NCI-H2227 (cell line): ENCODE measurements around the gene RICTOR.

ENCODE experiments used
- DNase-seq: peaks from one replicate; lab custom pipeline; 2025; ENCODE audit not compliant: unreplicated experiment; lab: John Stamatoyannopoulos, UW

RICTOR gene, protein sequence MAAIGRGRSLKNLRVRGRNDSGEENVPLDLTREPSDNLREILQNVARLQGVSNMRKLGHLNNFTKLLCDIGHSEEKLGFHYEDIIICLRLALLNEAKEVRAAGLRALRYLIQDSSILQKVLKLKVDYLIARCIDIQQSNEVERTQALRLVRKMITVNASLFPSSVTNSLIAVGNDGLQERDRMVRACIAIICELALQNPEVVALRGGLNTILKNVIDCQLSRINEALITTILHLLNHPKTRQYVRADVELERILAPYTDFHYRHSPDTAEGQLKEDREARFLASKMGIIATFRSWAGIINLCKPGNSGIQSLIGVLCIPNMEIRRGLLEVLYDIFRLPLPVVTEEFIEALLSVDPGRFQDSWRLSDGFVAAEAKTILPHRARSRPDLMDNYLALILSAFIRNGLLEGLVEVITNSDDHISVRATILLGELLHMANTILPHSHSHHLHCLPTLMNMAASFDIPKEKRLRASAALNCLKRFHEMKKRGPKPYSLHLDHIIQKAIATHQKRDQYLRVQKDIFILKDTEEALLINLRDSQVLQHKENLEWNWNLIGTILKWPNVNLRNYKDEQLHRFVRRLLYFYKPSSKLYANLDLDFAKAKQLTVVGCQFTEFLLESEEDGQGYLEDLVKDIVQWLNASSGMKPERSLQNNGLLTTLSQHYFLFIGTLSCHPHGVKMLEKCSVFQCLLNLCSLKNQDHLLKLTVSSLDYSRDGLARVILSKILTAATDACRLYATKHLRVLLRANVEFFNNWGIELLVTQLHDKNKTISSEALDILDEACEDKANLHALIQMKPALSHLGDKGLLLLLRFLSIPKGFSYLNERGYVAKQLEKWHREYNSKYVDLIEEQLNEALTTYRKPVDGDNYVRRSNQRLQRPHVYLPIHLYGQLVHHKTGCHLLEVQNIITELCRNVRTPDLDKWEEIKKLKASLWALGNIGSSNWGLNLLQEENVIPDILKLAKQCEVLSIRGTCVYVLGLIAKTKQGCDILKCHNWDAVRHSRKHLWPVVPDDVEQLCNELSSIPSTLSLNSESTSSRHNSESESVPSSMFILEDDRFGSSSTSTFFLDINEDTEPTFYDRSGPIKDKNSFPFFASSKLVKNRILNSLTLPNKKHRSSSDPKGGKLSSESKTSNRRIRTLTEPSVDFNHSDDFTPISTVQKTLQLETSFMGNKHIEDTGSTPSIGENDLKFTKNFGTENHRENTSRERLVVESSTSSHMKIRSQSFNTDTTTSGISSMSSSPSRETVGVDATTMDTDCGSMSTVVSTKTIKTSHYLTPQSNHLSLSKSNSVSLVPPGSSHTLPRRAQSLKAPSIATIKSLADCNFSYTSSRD (N-terminal part only)

DNA sequence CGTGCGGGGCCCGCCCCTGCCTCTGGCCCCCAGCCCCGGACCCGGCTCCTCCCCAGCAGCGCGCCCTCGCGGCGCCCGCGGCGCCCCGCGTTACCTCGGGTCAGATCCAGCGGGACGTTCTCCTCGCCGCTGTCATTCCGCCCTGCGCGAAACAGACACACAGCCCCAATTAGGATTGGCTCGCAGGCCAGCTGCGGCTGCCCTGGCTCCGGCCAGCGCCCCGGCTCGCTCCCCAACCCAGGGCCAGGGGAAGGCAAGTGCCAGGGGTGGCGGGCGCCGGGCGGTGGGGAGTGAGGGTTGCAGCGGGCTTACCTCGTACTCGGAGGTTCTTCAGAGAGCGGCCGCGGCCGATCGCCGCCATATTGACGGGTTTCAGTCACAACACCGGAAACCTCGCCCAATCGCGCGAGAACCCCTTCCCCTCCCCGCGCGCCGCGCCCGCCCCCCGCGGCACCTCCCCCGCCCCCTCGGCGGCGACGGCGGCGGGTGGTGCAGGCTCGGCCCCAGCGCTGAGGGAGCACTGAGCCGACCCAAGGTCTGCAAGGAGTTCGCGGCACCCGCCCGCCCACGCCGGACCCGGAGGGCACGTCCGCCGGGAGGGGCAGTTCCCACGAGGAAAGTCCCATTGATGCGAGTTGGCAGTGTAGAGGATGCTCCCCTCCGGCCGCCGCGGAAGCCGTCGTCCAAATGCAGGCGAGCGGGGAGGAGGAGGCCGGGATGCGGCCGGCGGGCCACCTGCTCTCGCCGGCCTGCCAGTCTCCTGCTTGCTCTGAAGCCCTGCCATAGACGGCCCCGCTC, at the start of gene RICTOR:
TSS of gene RICTOR (minus strand) at position 383 of the 798 bp plus-strand sequence. CDS start at position 361, 22 bp downstream.
- DNase-seq = peak; percentile 94

DNA sequence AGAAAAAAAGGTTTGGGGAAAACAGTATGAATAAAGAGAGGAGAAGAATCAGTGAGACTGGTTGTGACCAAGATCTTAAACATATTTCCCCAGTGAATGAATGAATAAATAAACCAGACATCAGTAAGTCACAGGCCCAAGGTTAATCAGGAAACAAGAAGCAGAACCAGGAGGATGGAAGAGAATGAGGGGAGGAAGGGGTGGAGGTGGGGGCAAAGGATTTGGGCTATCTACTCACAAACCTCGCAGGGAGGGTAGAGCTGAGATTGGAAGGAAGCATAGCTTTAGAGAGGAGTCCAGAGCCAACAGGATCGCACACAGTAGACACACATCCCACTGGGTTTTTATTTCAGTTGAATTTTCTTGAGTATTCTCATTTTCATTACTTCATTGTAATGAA, 47.7 kb upstream of the RICTOR start:
- DNase-seq = no peak

DNA sequence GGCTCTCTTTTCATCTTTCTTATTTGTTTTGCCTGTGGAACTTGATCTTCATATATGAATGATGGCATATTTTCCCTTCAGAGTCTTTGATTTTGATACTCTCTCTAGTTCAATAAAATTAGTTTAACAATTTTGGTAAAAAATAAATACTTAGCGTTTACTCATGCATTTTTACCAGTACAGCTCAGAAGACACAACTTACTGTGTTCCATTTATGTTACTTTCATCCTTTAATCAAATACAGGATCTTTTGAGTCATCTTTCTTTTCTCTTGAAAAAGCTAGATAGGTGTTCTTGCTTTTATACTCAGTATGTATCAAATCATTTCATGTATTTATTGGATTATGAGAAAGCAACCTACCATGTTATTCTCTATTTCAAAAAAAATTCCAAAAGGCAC, 47.1 kb upstream of the RICTOR start:
- DNase-seq = no peak

DNA sequence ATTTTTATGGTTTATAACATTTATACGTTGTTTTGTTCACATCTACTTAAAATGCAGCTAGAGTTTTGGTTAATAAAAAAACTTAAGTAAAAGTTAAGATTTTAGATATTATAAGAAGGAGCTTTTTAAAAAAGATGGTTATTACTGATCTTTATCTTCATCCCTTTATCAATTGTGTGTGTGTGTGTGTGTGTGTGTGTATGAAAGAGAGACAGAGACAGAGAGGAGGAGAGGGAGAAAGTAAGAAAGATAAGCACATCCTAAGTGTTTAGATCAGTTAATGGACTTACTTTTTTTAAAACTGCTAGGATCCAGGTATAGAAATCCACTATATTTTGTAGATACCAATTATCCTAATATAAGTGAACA, 45.8 kb upstream of the RICTOR start:
- no peak for DNase-seq

DNA sequence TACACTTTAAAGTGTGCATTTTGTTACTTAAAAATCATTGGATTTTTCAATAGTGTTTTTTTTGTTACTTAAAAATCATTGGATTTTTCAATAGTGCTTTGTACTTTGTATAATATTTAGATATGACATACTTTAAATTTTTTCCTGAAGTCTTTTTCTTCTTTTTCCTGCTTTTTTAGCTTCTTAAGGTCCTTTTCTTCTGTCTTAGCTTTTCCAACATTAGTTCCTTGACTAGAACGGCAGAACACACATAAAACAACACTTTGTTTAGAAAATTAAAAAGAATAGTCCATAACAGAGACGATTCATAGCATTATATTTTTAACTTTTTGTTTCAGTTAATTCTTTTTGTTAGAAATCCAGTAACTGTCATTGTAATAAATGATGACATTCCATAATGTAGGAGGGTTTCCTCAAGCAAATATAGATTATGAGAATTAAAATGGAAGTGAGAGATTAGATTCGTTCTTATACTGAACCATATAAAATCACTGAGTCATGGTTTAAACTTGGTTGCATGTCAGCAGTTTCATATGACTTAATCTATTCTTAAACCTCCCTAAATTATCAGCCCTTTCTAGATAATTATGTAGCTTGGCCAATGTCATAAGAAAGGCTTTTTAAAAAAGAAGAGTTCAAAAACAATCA, 45.3 kb upstream of the RICTOR start:
- no peak for DNase-seq

DNA sequence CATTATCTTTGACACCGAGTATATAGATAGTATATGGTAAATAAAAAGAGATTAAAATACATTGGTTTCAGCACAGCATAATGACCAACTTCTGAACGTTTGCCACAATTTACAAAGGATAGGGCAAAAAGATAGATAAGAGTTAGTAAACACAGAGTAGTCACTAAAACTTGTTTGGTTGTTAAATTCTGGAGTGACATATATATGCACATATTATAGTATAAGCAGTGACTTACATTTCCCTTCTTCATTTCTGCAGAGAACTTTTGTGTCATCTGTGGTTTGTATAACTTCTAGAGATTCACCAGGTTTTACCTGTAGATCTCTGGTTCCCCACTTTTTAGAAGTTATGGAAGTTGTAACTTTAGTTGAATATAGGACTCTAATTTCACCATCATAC, 44.4 kb upstream of the RICTOR start:
- DNase-seq = no peak

DNA sequence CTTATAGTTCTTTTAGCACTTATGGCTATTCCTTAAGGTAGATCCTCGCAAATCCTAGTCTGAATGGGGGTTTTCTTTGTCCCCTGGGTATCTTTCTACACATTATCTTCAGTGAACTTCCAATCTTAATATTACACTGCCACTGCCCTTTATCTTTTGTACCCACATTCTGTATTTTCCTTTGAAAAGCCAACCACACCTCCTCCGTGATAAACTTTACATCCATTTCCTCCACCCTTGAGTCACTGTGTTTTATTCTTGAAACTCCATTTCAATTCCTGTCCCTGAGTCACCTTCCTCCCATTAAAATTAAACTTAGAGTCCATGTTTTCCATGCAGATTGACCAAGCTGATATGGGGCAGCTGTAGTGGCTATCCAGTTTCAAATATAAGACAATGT, 43.2 kb upstream of the RICTOR start:
- DNase-seq = no peak

DNA sequence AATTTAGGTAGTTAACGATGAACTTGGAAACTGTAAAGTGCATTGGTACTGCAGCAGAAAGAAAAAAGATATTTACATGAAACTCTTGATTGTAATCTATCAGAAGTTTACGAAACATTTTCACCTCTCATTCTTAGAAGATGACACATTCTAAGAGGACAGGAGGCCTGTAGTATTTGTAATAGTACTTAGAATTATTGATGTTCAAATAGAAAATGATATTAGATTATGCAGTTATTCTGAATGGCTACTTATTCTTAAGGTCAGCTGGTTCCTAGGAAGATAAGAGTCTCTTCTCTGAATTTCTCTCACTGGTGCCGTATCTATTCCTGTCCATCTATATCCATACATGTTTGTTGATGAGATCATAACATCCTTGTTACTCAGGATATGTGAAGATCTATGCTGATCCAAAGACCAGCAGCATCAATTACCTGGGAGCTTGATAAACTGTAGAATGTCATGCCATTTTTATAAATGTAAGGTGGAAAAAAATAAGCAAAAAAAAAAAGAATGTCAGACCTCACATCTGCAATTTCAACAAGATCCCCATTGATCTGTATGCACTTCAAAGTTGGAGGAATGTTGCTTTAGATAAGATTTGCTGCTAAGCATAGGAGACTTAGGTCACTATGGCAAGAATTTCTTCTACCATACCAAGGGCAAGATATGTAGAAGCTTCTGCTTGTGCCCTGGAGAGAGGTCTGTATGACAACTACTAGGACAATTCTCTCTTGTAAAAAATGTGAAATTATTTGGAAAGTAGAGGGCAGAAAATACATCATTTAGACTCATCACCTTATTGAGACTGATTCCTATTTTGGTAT, 42.4 kb upstream of the RICTOR start:
- no peak for DNase-seq

DNA sequence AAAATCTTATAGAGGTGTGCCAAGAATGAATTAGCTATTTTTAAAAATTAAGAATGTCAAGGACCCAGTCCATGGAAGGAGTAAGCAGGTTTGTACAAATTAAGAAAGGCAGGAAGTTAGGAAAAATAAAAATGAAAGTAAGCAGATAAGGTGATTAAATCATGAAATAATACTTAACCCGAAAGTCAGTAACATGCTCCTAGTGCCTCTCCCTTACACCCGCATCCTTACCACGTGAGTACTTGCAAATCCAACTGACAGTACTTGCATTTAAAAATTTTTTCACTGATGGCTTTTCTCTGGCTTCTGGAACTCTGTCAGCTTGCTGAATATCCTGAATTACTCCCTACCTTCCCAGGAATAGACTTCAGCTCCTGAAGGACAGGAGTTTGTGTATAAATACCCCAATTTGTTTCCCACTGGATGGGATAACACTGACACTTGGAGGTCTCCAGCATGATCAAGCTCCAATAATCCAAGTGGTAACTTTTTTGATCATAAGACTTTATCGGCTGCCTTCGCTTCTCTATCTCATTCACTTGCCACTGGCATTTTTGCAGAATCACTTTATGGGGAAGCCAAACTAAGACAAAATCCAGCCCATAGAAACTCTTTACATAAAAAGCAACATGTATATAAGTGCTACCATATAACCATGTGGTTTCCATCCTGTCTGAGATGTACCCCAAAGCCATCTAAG, 41.6 kb upstream of the RICTOR start:
- DNase-seq = no peak

DNA sequence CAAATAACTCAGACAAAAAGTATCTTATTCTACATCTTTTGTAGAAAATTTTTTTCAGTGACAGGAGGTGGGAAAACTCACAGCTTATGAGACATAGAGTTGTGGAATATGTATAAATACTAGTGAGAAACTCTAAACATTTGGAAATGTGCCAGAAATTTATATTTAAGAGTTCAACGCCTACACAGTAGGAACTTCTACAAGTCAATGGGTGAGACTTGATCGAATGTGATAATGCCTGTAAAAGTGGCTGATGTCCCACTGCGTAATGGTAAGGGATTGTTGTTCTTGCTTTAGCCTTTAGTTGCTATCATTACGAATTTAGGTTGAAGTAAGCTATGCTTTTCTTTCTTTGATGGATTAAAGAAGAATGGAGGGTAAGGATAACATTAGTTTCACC, 40.0 kb upstream of the RICTOR start:
- DNase-seq = no peak

DNA sequence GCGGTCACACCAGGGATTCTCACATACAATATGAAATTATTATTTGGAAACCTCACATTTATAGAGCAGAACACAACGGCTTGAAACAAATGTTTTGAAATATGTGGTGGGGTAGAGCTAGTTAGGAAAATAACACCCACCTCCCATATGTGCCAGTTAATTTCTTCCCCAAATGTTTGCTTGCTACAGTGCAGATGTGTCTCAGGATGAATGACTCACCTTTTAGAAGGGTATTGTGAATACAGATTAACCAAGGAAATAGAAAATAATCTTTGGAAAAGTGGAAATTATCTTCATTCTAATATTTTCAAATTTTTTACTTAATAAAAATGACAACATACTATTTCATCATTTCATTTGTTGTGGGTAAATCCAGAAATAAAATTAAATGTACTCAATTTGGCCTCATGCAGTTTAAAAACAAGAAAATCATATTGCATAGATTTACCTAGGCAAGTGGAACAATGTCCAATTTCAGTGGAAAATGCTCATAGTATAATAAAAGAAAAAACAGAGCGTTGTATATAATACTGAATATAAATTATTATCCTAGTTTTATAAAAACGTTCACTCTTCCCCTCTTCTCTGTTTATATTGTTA, 39.3 kb upstream of the RICTOR start:
- DNase-seq = no peak

DNA sequence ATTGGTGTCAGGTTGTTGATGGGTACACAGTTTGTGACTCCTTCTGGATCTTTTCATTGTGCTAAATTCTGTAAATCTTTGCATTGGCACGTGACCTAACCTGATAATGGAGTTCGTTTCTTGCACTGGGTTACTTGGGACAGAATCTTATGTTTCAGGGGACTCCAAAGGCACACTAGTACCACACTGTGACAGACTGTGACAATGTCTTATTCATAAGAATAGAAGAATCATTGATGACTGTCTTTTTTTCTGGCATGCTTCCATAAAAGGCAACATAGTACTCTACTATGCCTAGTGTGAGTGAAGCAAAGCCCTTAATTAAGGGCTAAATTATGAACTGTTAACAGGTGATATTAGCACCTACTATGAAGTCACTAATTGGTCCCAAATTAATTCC, 35.4 kb upstream of the RICTOR start:
- DNase-seq = no peak

DNA sequence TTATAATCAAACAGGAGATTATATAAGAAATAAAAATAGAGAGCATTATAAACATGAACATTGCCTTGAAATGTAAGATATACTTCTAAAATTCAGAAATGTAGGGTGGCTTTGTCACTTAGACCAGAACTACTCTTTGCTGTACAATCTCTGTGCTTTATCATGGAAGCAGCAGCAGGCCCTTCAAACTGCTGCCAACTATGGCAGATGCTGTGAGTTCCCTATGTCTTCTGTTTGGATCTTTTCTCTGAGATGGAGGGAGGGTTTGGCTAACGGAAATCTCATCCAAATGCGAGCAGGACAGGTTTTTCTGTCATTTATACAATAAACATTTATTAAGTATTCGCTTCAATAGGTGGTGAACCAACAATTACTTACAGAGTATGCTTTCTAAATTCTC, 34.8 kb upstream of the RICTOR start:
- DNase-seq = no peak

DNA sequence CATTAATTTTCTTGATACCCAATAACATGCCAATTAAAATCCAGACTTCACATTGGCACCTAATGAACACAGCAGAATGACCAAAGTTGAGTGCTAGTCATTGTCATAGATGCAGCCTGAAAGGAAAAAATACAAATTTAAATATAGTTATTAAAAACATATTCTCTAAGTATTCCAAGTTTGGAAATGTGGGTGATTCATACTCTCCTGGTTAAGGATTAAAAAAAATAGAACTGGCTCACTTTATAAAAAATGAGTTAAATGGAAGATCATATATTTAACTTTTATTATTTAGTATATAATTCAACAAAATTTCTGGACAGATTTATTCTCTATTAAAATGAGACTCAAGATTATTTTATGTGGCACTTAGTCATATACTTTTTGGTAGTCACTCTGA, 33.2 kb upstream of the RICTOR start:
- DNase-seq = no peak

DNA sequence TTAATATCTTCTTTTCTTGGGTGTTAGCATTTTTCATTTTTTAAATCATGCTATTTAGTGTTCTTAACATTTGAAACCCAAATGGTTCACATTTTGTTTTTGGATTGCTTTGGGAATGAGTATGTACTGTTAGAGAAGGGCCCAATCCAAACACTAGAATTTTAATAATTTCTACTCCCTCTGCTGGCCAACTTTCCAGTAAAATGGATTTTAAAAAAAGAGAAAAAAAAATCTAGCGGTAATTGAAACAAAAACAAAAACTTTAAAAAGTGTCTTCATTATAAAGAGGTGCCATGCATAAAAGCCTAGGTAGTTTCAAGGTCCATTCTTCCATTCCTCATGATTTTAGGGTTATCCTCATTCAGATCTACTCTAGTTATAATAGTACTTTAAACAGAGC, 32.1 kb upstream of the RICTOR start:
- DNase-seq = no peak

DNA sequence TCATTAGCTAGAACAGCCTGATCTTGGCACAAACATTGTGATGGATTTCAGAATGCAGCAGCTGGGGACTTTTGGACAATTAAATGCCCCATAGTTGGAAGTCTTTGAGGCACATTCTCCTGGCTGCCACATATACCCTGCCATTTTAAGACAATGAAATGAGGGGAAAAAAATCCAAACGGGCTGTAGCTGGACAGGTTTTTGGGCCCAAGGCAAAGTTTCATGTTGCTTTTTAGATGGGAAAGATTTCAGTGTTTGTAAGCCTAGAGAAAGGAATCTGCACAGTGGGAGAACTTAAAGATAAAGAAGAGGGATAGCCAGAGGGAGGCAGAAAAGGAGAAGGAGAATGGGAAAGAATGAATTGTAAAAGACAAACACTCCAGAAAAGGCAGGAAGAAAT, 30.0 kb upstream of the RICTOR start:
- DNase-seq = no peak

DNA sequence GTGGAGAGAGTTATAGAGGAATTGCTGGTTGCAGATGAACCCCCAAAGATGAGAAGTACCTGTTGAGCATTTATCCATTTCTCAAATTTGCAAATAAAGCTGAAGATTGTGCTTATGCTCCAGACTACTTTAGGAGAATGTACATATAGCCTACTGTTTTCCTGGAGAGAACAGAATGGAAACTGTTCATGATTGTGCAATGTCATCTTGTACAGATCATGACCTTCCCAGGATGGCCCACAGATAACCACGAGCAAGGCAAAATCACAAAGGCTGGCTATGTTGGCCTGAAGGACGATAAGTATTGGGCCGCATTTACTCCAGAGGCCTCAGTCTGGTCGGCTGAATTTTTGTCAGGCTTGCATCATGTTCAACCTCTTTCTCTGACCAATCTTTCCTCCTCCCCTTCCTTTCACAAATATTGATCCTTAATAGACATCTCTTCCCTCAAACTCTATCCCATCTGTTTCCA, 28.5 kb upstream of the RICTOR start:
- DNase-seq = no peak

DNA sequence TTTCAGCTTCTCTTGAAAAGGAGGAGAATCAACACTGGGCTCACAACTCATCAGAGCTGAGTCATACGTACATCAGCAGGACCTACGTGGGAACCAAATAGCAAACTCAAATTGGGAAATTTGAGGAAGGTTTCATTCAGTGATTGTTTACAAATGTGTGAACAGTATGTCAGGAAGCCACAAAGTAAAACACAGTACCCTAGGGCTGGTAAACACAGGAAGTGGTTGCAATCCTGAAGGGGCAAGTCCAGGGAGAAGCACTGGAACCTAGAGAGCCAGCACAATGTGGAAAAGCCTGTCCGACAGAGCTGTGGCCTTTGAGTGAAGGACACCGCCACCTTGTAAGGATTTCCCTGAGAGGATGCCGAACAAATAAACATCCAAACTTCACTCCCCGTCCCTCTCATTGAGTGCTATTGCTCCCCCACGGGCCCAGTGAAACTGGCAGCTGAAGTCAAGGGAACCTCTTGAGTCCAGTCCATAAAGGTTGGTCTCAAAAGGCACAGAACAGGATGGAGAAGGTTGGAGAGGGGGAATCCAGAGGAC, 26.7 kb upstream of the RICTOR start:
- no peak for DNase-seq
